ENCODE results near the gene COMMD3. TPM values are rescaled to one million over a fixed set of nuclear protein-coding genes. Genes with fewer than 3 reads are reported as not detected.

COMMD3 gene
- total and polyA plus RNA-seq, 2 of the 8 experiments (the other 6 are each of a cell fraction or from before 2014, with no cell fraction given), result 2.3 to 2.7 TPM

DNA sequence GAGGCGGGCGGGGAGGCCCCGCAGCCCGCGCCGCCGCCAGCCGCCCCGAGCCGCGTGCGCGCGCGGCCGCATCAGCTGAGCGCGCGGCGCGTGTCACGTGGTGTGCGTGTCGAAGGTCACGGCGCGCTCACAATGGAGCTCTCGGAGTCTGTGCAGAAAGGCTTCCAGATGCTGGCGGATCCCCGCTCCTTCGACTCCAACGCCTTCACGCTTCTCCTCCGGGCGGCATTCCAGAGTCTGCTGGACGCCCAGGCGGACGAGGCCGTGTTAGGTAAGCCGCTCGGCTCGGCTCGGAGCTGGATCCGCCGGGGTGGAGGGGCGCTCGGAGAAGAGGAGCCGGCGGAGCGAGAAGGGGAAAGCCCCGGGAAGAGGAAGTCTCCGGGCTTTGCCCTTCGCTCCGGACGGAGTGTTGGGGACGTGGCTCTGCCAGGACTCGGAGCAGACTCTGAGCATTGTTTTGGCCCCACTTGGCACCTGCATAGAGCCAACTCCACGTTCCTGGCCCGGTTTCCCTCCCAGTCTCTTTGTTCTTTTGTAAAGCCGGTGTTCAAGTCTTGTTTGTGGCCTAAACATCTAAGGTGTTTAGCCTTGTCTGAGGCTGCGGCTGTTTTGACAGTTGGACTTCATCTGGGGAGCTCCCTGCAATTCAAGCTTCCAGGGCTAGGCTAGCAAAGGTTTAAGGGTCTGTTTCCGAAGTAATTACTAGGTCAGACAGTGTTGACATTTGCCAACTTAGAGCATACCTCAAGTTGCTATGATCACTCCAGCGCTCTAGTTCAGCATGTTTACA, at the start of gene COMMD3 (continued):
- TF ChIP-seq TCF12 (IDR thresholded peaks at IDR 0.05; ENCODE audit: low read depth, low read length) (no peak), KDM1A (IDR thresholded peaks at IDR 0.05; ENCODE audit: borderline replicate concordance, low read length) (no peak), SIRT6 (IDR thresholded peaks at IDR 0.05; ENCODE audit: low read length) (no peak), SIN3A (conservative IDR thresholded peaks at IDR 0.05 in 1 of 2, IDR thresholded peaks at IDR 0.05 in 1 of 2; ENCODE audit: low read depth in 1 of 2, low read length in 2 of 2) (peak; percentile 39 to 75; a peak in 1 of 4 replicates), JUN (IDR thresholded peaks at IDR 0.05; ENCODE audit: low read depth, low read length) (no peak), HDAC6 (IDR thresholded peaks at IDR 0.05; ENCODE audit: low read depth, low read length) (no peak), CREB1 (IDR thresholded peaks at IDR 0.05) (no peak), BRCA1 (IDR thresholded peaks at IDR 0.05; ENCODE audit: low read depth, low read length) (no peak), KDM5A (IDR thresholded peaks at IDR 0.05; ENCODE audit: low read length) (no peak), FOSL1 (IDR thresholded peaks at IDR 0.05; ENCODE audit: insufficient read depth, low read depth, low read length) (no peak), EGR1 (IDR thresholded peaks at IDR 0.05; ENCODE audit: borderline replicate concordance, low read depth, low read length) (peak; percentile 53; the same call in 1 of the 2 replicates), CBX5 (IDR thresholded peaks at IDR 0.05; ENCODE audit: low read depth, low read length) (no peak), POU5F1 (IDR thresholded peaks at IDR 0.05; ENCODE audit: low read depth, low read length) (no peak), ASH2L (IDR thresholded peaks at IDR 0.05; ENCODE audit: low read length) (peak; percentile 53), E2F6 (IDR thresholded peaks at IDR 0.05) (peak; percentile 60; the same call in 1 of the 2 replicates), NRF1 (IDR thresholded peaks at IDR 0.05; ENCODE audit: low read depth, low read length) (no peak), CBX8 (IDR thresholded peaks at IDR 0.05; ENCODE audit: borderline replicate concordance, low read depth, low read length) (no peak), TAF1 (IDR thresholded peaks at IDR 0.05; ENCODE audit: low read depth, low read length) (peak; percentile 35), HDAC2 (IDR thresholded peaks at IDR 0.05; ENCODE audit: borderline replicate concordance in 1 of 2, low read depth in 2 of 2, low read length in 2 of 2) (no peak), TEAD4 (IDR thresholded peaks at IDR 0.05; ENCODE audit: low read depth, low read length) (peak; percentile 53), TAF7 (optimal IDR thresholded peaks at IDR 0.05; ENCODE audit: borderline replicate concordance, low read depth, low read length) (no peak), CEBPB (IDR thresholded peaks at IDR 0.05; ENCODE audit: low read depth, low read length) (no peak), SRF (IDR thresholded peaks at IDR 0.05; ENCODE audit: low read depth, low read length) (no peak)
- TF ChIP-seq, protein P1, sequence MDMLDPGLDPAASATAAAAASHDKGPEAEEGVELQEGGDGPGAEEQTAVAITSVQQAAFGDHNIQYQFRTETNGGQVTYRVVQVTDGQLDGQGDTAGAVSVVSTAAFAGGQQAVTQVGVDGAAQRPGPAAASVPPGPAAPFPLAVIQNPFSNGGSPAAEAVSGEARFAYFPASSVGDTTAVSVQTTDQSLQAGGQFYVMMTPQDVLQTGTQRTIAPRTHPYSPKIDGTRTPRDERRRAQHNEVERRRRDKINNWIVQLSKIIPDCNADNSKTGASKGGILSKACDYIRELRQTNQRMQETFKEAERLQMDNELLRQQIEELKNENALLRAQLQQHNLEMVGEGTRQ (IDR thresholded peaks at IDR 0.05; ENCODE audit: low read length), result peak; percentile 80

Measured in H1 (cell line).